Right lobe of liver (tissue), 6 donors: ENCODE measurements around the gene ULK1. TPM values are rescaled to one million over a fixed set of nuclear protein-coding genes. Genes with fewer than 3 reads are reported as not detected.

ENCODE experiments used
- ATAC-seq, 4 donors: fragments of 200-7000 bp; cut with Tn5 transposase; one replicate each; pipeline ENCODE4 v1.9.1; 2020; ENCODE audit warnings: mild to moderate bottlenecking in 4 of 4, moderate library complexity in 4 of 4
- DNase-seq, 3 donors: peaks; one replicate each; pipeline ENCODE4 v3.0.0-alpha.2; 2020
- H3K27ac ChIP-seq, 3 donors: fragments of 200-600 bp; one replicate each; pipeline ENCODE4 v1.8.0; 2022
- H3K27me3 ChIP-seq, 2 donors: fragments of 200-600 bp; one replicate each; pipeline ENCODE4 v1.8.0; 2022
- H3K36me3 ChIP-seq, 4 donors: fragments of 200-600 bp; sonication (generic) in 1 of 4; one replicate each; pipeline versions ENCODE4 v1.5.1 to v1.8.0; 2017 to 2022; ENCODE audit warnings: control low read depth in 1 of 4
- H3K4me1 ChIP-seq, 4 donors: fragments of 200-600 bp; sonication (generic) in 1 of 4; one replicate each; pipeline versions ENCODE4 v1.5.1 to v1.8.0; 2017 to 2022; ENCODE audit warnings: control low read depth in 1 of 4
- H3K4me3 ChIP-seq, 3 donors: fragments of 200-600 bp; one replicate each; pipeline ENCODE4 v1.8.0; 2022
- H3K9me3 ChIP-seq, 4 donors: fragments of 200-600 bp; sonication (generic) in 1 of 4; one replicate each; pipeline versions ENCODE4 v1.5.1 to v1.8.0; 2017 to 2022; ENCODE audit warnings: control low read depth in 1 of 4
- CTCF ChIP-seq, 4 donors: fragments of 200-600 bp in 3 of 4; fragments of 450-650 bp in 1 of 4; IDR thresholded peaks; one replicate each; pipeline versions ENCODE4 v1.5.1 to v1.8.0; 2016 to 2022; ENCODE audit warnings: antibody characterized with exemption in 4 of 4, mild to moderate bottlenecking in 2 of 4
- POLR2A ChIP-seq: fragments of 450-650 bp; IDR thresholded peaks from one replicate; pipeline ENCODE4 v1.6.1; 2017; ENCODE audit warnings: antibody characterized with exemption, mild to moderate bottlenecking
- WGBS: methylation state at CpG from one replicate; pipeline ENCODE4 v1.1.6; 2018; ENCODE audit warnings: low coverage, low lambda C conversion rate; ENCODE audit not compliant: insufficient coverage; ENCODE audit errors: missing lambda C conversion rate; 5-methylcytosine and 5-hydroxymethylcytosine counted together
- intact Hi-C, 2 donors: fragments of 100-400 bp; cut with DNase I; formaldehyde crosslinking; loops; one replicate each; pipeline versions ENCODE4 v1.11.2 to v1.14.1; 2022
- small RNA-seq, 2 experiments: library from RNA; depleted of rRNA; stranded (forward); fragments of <200 nt; gene quantifications; one replicate each; pipeline ENCODE3, GENCODE V24; 2016
- total RNA-seq, 6 experiments: library from RNA; depleted of rRNA in 2 of 6; stranded (reverse); fragments of >200 nt in 2 of 6; fragmentation: NEBNext Ultra II Directional in 3 of 6; extraction: Animal tissue kit (Norgen Biotek cat#: 25700) in 3 of 6; gene quantifications; one replicate each; pipeline versions ENCODE4 v1.1.0 to v1.2.4, GENCODE V29; 2016 to 2023
- donor health status: DM: no; HTN: yes; CAD: no.
- donor health status: DM: no; HTN: no; CAD: no.
- donor health status: DM: no; HTN: no; CAD: no.
- donor health status: DM: no; HTN: yes; CAD: no.
- donor health status: DM: no; HTN: yes; CAD: no.

ULK1 gene
- total RNA-seq, 6 experiments from 2014 or later: 14.5 to 39.0 (median 20.5) TPM

- peaks cover 0 to 7% (median 1%) of the 10 kb centered on the region in 4 donors for H3K36me3 ChIP-seq
- DNase-seq: no peak
- 73% methylated on average over 2 of the region's 2 CpGs for WGBS
- intact Hi-C loops: no loop called here
- no peaks in the 10 kb centered on the region for H3K9me3 ChIP-seq
- ATAC-seq: no peak
- no peak overlapping the region for H3K4me3 ChIP-seq
- TF ChIP-seq CTCF (IDR thresholded peaks at IDR 0.05) (no peak), POLR2A (no peak)
- H3K27ac ChIP-seq: no peak overlapping the region
- H3K27me3 ChIP-seq: no peaks in the 10 kb centered on the region
- no peaks in the 10 kb centered on the region for H3K4me1 ChIP-seq
These were observed 70.7 kb downstream of the ULK1 start for GRCh38 chr12:131965073-131965472.

- no peaks in the 10 kb centered on the region for H3K4me1 ChIP-seq
These were observed 76.8 kb downstream of the ULK1 start for GRCh38 chr12:131971226-131971625.

More at GRCh38 chr12:131971226-131971625, 76.8 kb downstream of the ULK1 start:
- Histone ChIP-seq H3K9me3 (no peaks in the 10 kb centered on the region), H3K36me3 (no peaks in the 10 kb centered on the region), H3K27me3 (no peaks in the 10 kb centered on the region), H3K4me3 (no peak overlapping the region), H3K27ac (no peak overlapping the region)
- 43% methylated on average over 1 of the region's 1 CpG for WGBS
- TF ChIP-seq POLR2A: no peak
- TF ChIP-seq CTCF (IDR thresholded peaks at IDR 0.05): no peak
- ATAC-seq (no peak), DNase-seq (no peak)
- intact Hi-C loops: no loop called here

Small RNA genes lying within 50 kb of the gene (small RNA-seq; reads per million reads assigned to genes)
- gene AC131009.3: 0 reads per million in 2 experiments

Other genes starting within 250 kb of the ULK1 start
- 10 to 100 TPM in 5 of 6 experiments, 1 to 10 TPM in 1; 9.8 to 20.2 (median 13.1) TPM for gene SFSWAP, start 183.5 kb upstream of the ULK1 start, total RNA-seq
- gene MMP17, start 66.2 kb upstream of the ULK1 start, total RNA-seq: 1 to 10 TPM in 2 of 6 experiments, under 1 TPM in 4; 0.58 to 3.9 (median 0.73) TPM
- 10 to 100 TPM; 14.7 to 23.1 (median 17.7) TPM for gene PUS1, start 34.7 kb downstream of the ULK1 start, total RNA-seq
- 10 to 100 TPM; 10.9 to 16.3 (median 13.3) TPM for gene EP400, start 55.3 kb downstream of the ULK1 start, total RNA-seq
- 1 to 10 TPM; 4.2 to 9.0 (median 5.2) TPM for gene DDX51, start 249.7 kb downstream of the ULK1 start, total RNA-seq
- 1 to 10 TPM; 7.4 to 9.7 (median 8.3) TPM for gene NOC4L, start 249.8 kb downstream of the ULK1 start, total RNA-seq